OCI-LY1 (cell line): ENCODE measurements around the gene PIAS1.

Experiments
- EZH2 ChIP-seq: fragments of 200-600 bp; sonication (generic), shearing (Covaris generic); IDR thresholded peaks from 2 replicates; pipeline ENCODE4 v1.8.0; 2017; ENCODE audit warnings: borderline replicate concordance, mixed run types, mild to moderate bottlenecking, antibody characterized with exemption, low read length, moderate library complexity, mixed read lengths
- TF ChIP-seq, protein P1 (sequence below): fragments of 200-600 bp; sonication (generic), shearing (Covaris generic); IDR thresholded peaks from 2 replicates; pipeline ENCODE4 v1.5.1; 2017; ENCODE audit warnings: mild to moderate bottlenecking, antibody characterized with exemption, low read length, moderate library complexity, mixed read lengths

DNA sequence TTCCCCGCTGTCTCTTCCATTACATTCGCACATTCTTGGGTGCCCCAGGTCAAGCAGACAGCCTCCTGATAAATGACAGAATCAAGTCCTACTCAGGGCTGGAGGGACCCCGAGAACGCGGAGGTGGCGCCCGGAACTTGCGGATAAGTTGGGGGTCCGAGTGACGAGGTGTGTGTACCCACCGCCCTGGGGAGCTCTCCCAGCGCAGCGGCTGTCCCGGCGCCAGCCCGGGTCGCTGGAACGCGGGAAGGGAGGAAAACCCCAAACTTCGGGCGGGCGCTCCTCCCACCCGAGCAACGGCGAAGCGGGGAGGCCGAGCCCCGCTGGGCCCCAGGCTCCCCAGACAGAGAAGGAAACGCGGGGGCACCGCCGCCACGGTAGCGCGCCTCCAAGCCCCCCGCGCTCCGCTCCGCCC lies 174.9 kb downstream of the PIAS1 start:
- TF ChIP-seq, protein P1, sequence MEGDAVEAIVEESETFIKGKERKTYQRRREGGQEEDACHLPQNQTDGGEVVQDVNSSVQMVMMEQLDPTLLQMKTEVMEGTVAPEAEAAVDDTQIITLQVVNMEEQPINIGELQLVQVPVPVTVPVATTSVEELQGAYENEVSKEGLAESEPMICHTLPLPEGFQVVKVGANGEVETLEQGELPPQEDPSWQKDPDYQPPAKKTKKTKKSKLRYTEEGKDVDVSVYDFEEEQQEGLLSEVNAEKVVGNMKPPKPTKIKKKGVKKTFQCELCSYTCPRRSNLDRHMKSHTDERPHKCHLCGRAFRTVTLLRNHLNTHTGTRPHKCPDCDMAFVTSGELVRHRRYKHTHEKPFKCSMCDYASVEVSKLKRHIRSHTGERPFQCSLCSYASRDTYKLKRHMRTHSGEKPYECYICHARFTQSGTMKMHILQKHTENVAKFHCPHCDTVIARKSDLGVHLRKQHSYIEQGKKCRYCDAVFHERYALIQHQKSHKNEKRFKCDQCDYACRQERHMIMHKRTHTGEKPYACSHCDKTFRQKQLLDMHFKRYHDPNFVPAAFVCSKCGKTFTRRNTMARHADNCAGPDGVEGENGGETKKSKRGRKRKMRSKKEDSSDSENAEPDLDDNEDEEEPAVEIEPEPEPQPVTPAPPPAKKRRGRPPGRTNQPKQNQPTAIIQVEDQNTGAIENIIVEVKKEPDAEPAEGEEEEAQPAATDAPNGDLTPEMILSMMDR: no peak
- TF ChIP-seq EZH2: no peak
